GM12878 (cell line): ENCODE data around the gene ZNF554. TPM values are rescaled to one million over a fixed set of nuclear protein-coding genes. Genes with fewer than 3 reads are reported as not detected.

Experiments
- ATAC-seq: fragments of 200-7000 bp; cut with Tn5 transposase; 3 replicates; pipeline ENCODE4 v1.9.1; 2020; ENCODE audit warnings: mild to moderate bottlenecking, moderate library complexity
- BruUV-seq: library from RNA; stranded (reverse); fragments of 400-500 nt; replicated peaks from 2 replicates; lab custom pipeline; 2021; lab: Mats Ljungman, UMichigan
- CTCF ChIA-PET: fragments of 300-600 bp; sonication (Branson Sonifier 250); formaldehyde crosslinking; extraction: SDS; loops from one replicate; lab custom pipeline; 2021; ENCODE audit warnings: inconsistent platforms; lab: Yijun Ruan, JAX
- POLR2A ChIA-PET: fragments of 350-600 bp; formaldehyde crosslinking; extraction: SDS; loops from one replicate; lab custom pipeline; 2021; ENCODE audit warnings: inconsistent platforms; lab: Charles Lee
- RAD21 ChIA-PET: fragments of 300-600 bp; sonication (Branson Sonifier 250); formaldehyde crosslinking; loops from one replicate; lab custom pipeline; 2023; ENCODE audit warnings: antibody characterized with exemption; ENCODE audit not compliant: unreplicated experiment; lab: Charles Lee
- SMC1A ChIA-PET: fragments of 300-600 bp; sonication (Branson Sonifier 250); formaldehyde crosslinking; loops from one replicate; lab custom pipeline; 2023; ENCODE audit not compliant: unreplicated experiment, uncharacterized antibody; lab: Charles Lee
- DNase-seq: peaks from one replicate; pipeline ENCODE4 v3.0.0-alpha.2; 2011; ENCODE audit warnings: low read depth, low spot score
- FAIRE-seq: peaks from 3 replicates; lab custom pipeline; 2011; peaks lifted over from hg19 to GRCh38; lab: Jason Lieb, UNC
- H2AFZ ChIP-seq: 2 replicates; pipeline ENCODE4 v1.6.0; 2011; ENCODE audit warnings: low read depth, low read length, control low read depth; ENCODE audit not compliant: control insufficient read depth
- H3K27ac ChIP-seq: 2 replicates; pipeline ENCODE4 v1.5.1; 2011; ENCODE audit warnings: control low read depth; ENCODE audit not compliant: control insufficient read depth, insufficient read depth
- H3K27me3 ChIP-seq, 2 experiments: replicated peaks in 1 of 2; 2 replicates each; pipeline versions ENCODE4 v1.6.0 to v1.6.1; 2011; ENCODE audit warnings: low read length in 1 of 2; ENCODE audit not compliant: control insufficient read depth in 2 of 2, insufficient read depth in 2 of 2
- H3K36me3 ChIP-seq, 2 experiments: 2 replicates each; pipeline ENCODE4 v1.5.1; 2011; ENCODE audit warnings: low read length in 1 of 2; ENCODE audit not compliant: control insufficient read depth in 2 of 2, insufficient read depth in 2 of 2
- H3K4me1 ChIP-seq: 2 replicates; pipeline ENCODE4 v1.6.1; 2011; ENCODE audit warnings: mild to moderate bottlenecking, low read length, moderate library complexity, mixed read lengths; ENCODE audit not compliant: control insufficient read depth, insufficient read depth
- H3K4me2 ChIP-seq: 2 replicates; pipeline ENCODE4 v1.6.0; 2011; ENCODE audit warnings: control low read depth; ENCODE audit not compliant: control insufficient read depth, insufficient read depth
- H3K4me3 ChIP-seq: fragments of 200-600 bp; sonication (generic); 2 replicates; pipeline ENCODE4 v1.5.1; 2016
- H3K79me2 ChIP-seq: 2 replicates; pipeline ENCODE4 v1.6.0; 2011; ENCODE audit warnings: low read length; ENCODE audit not compliant: control insufficient read depth, insufficient read depth
- H3K9ac ChIP-seq: 2 replicates; pipeline ENCODE4 v1.8.0; 2011; ENCODE audit warnings: low read length, control low read depth, mixed read lengths; ENCODE audit not compliant: control insufficient read depth, insufficient read depth
- H3K9me3 ChIP-seq: replicated peaks from 3 replicates; pipeline ENCODE4 v1.5.1; 2011; ENCODE audit warnings: mild to moderate bottlenecking, low read length; ENCODE audit not compliant: control insufficient read depth, insufficient read depth
- H4K20me1 ChIP-seq: 2 replicates; pipeline ENCODE4 v1.6.0; 2011; ENCODE audit not compliant: control insufficient read depth, insufficient read depth
- ATF7 ChIP-seq: fragments of 450-650 bp; IDR thresholded peaks from 2 replicates; pipeline ENCODE4 v1.6.1; 2016; ENCODE audit warnings: low read depth, mild to moderate bottlenecking
- CEBPB ChIP-seq, 2 experiments: fragments of 150-350 bp in 1 of 2; IDR thresholded peaks; 2 replicates each; pipeline ENCODE4 v1.6.1; 2012 to 2014; ENCODE audit warnings: low read depth in 2 of 2, low read length in 2 of 2, borderline replicate concordance in 1 of 2, inconsistent platforms in 1 of 2
- GATAD2B ChIP-seq: fragments of 450-650 bp; conservative IDR thresholded peaks from 2 replicates; pipeline ENCODE4 v1.6.1; 2017; ENCODE audit warnings: low read depth, mild to moderate bottlenecking, moderate library complexity
- PAX5 ChIP-seq: IDR thresholded peaks from 2 replicates; pipeline ENCODE4 v1.6.1; 2011; ENCODE audit warnings: low read depth, low read length, borderline replicate concordance
- PRDM15 ChIP-seq: fragments of 450-650 bp; formaldehyde crosslinking; IDR thresholded peaks from 2 replicates; pipeline ENCODE4 v1.4.0; 2020; ENCODE audit warnings: mild to moderate bottlenecking, moderate library complexity
- SKIL ChIP-seq: fragments of 450-650 bp; IDR thresholded peaks from 2 replicates; pipeline ENCODE4 v1.6.1; 2017; ENCODE audit warnings: mild to moderate bottlenecking, low read depth, inconsistent platforms; ENCODE audit not compliant: poor library complexity, severe bottlenecking
- SMAD1 ChIP-seq: fragments of 450-650 bp; IDR thresholded peaks from 2 replicates; pipeline ENCODE4 v1.6.1; 2018; ENCODE audit warnings: mild to moderate bottlenecking, low read depth; ENCODE audit not compliant: partially characterized antibody
- SP1 ChIP-seq: IDR thresholded peaks from one replicate; pipeline ENCODE4 v1.6.1; 2011; ENCODE audit warnings: low read depth, low read length
- WGBS: methylation state at CpG from one replicate; pipeline ENCODE4 v1.1.6; 2016; ENCODE audit warnings: low lambda C conversion rate; ENCODE audit not compliant: insufficient replicate concordance, insufficient coverage; ENCODE audit errors: missing lambda C conversion rate; 5-methylcytosine and 5-hydroxymethylcytosine counted together
- in situ Hi-C: fragments of 300-500 bp; cut with MboI; formaldehyde crosslinking; loops from 9 replicates; pipeline ENCODE4 v1.14.3; 2018; ENCODE audit warnings: mixed read lengths
- intact Hi-C: fragments of 100-400 bp; cut with micrococcal nuclease; formaldehyde crosslinking; loops from one replicate; pipeline ENCODE4 v1.14.2; 2022; ENCODE audit not compliant: unreplicated experiment
- polyA plus RNA-seq, 11 experiments: library from polyadenylated mRNA; depleted of rRNA in 4 of 11; unstranded in 6 of 11; stranded (reverse) in 5 of 11; fragments of >200 nt; fragmentation: Nextera tagmentation in 4 of 11; fragmentation: Illumina TruSeq in 1 of 11; extraction: Ambion mirVana in 4 of 11; extraction: Trizol in 1 of 11; gene quantifications; 1 replicate in 1 of 11; 2 replicates in 10 of 11; pipeline versions ENCODE4 v1.2.1 to v1.2.3, GENCODE V29; 2011 to 2016; ENCODE audit warnings: inconsistent platforms in 2 of 11, missing spikeins in 2 of 11, low read depth in 1 of 11
- total RNA-seq, 4 experiments: library from RNA; depleted of rRNA in 3 of 4; stranded (reverse); fragments of >200 nt in 3 of 4; fragmentation: Illumina TruSeq in 1 of 4; extraction: Trizol in 1 of 4; gene quantifications; 2 replicates each; pipeline versions ENCODE4 v1.2.1 to v1.2.3, GENCODE V29; 2013 to 2021

The ZNF554 gene
- total and polyA plus RNA-seq, 10 of the 15 experiments (the other 5 are each of a cell fraction or from before 2014, with no cell fraction given): 0.19 to 2.1 (median 1.4) TPM

GRCh38 chr19:2791440-2791839 lies 28.2 kb upstream of the ZNF554 start:
- ChIA-PET SMC1A (no interaction called here), RAD21 (no interaction called here), CTCF (no interaction called here), POLR2A (no interaction called here)
- intact Hi-C loops (no loop called here), in situ Hi-C loops (no loop called here)
- Histone ChIP-seq H3K9me3 (no peaks in the 10 kb centered on the region), H3K27ac (no peak overlapping the region), H3K36me3 (peaks cover 16 to 19% of the 10 kb centered on the region in 2 experiments; a peak in 3 of 4 replicates), H4K20me1 (no peaks in the 10 kb centered on the region), H3K9ac (no peak overlapping the region), H3K4me3 (no peak overlapping the region), H3K4me2 (no peak overlapping the region; the same call in 1 of the 2 replicates), H2AFZ (no peak overlapping the region), H3K79me2 (peaks cover 45% of the 10 kb centered on the region), H3K27me3 (no peaks in the 10 kb centered on the region), H3K4me1 (peaks cover 32% of the 10 kb centered on the region)
- no TSS peak for BruUV-seq
- FAIRE-seq (no peak), ATAC-seq (no peak), DNase-seq (no peak)
- 89% methylated on average over 13 of the region's 16 CpGs for WGBS
- TF ChIP-seq SP1 (no peak), CEBPB (IDR thresholded peaks at IDR 0.05; ENCODE audit: borderline replicate concordance in 1 of 2, low read depth in 2 of 2, low read length in 2 of 2) (no peak), PRDM15 (CRISPR knock-in tag) (no peak), SMAD1 (no peak), PAX5 (no peak), SKIL (no peak), ATF7 (no peak), GATAD2B (no peak)
